DMS79 (cell line): ENCODE measurements around the gene SMOC2.
A peak's percentile ranks its signal among the peaks of the same experiment; 100 is the strongest.
"Not testable (repeated sequence)": the region's sequence is repeated elsewhere in the genome, so short reads cannot be mapped to it uniquely, and the experiment has no call there.

Experiments used
- DNase-seq: peaks from one replicate; lab custom pipeline; 2025; lab: John Stamatoyannopoulos, UW

SMOC2 gene

GRCh38 chr6:168601111-168601510 lies 160.1 kb downstream of the SMOC2 start:
- no peak for DNase-seq

GRCh38 chr6:168601546-168601945 lies 160.6 kb downstream of the SMOC2 start:
- no peak for DNase-seq

DNA sequence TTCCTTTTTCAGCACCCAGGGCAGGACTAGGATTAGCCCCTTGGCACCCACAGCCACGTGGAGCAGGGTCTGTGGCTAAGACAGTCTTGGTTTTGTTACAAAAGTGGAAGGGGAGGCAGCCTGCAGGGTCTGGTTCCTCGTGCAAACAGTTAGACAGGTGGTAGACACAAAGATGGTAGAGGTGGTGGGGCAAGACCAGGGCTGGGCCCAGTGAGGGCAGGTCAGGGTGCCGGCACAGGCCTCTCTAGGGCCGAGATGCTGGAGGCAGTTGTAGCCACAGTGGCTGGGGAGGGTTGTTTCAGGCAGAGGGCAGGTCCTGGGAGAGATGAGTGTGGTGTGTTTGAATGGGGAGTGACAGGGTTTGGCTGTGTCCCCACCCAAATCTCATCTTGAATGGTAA lies 161.6 kb downstream of the SMOC2 start:
- DNase-seq: no peak

DNA sequence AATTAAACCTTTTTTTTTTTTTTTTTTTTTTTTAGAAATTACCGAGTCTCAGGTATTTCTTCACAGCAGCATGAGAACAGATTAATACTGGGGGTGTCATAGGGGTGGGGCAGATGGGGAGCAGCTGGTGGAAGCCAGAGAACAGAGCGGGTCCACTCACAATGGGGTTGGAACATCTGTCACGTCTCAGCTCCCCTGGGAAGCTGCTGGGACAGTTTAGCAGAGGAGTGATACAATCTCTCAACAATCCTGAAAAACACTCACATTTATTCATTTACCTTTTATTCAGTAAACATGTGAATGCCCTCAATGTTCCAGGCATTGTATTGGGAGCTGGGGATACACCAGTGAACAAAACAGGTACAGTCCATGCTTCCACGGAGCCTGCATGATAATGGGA lies 162.2 kb downstream of the SMOC2 start:
- DNase-seq: no peak

GRCh38 chr6:168605964-168606363 lies 165.0 kb downstream of the SMOC2 start:
- no peak for DNase-seq

DNA sequence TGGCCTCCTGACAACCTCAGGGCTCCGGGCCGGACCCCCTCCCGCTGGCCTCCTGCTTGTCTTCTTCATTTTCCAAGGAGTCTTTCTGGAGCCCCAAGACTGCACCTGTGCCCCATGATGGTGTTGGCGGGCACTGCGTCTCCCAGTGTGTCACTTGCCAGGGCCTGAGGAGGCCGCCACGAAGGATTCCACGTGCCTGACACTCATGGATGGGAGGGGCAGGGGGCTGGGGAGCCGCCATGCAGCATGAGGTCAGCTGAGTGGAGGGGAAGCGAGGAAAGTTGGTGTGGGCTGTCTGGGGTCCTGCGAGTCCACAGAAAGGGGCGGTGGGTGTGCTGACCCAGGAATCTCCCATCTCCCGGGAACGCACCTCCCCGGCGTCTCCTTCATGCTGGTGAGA lies 165.7 kb downstream of the SMOC2 start:
- no peak for DNase-seq

GRCh38 chr6:168607272-168608112 lies 166.5 kb downstream of the SMOC2 start:
- peak; percentile 47 for DNase-seq

DNA sequence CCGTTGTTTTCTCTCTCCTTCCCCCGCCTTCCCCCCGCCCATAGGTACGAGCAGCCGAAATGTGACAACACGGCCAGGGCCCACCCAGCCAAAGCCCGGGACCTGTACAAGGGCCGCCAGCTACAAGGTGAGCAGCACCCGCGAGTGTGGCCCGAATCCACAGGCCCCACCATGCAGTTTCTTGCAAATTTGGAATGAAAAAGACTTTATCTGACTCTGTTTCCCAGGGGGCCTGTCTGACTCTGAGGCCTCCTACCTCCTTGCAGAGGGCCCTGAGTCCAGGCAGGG lies 167.1 kb downstream of the SMOC2 start:
- DNase-seq: no peak

GRCh38 chr6:168609026-168609685 lies 168.2 kb downstream of the SMOC2 start:
- DNase-seq: no peak

DNA sequence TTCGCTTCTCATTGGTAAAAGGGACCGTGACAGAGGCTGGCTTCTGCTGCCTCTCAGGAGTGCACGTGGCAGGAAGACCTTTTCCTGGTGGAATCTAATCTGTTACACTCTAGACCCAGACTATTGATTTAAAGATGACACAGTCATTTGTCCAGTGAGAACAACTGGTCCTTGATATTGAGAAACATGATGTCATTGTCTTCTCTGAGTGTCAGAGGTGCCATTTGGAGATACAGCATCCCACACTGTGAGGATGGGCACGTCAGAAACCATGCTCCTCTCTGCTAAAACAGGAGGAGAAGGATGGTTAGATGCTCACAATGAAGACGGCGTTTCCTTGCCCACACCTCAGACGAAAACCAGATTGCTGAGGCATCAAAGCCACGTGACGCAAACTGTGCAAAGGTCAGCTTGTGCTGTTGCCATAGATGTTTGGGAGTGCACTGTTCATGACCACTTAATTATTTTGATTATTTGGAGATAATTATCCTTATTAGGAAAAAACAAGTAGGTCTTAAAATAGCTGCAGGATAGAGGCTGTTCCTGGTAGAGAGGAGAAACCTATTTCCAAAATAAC lies 169.0 kb downstream of the SMOC2 start:
- DNase-seq: no peak

GRCh38 chr6:168610966-168611365 lies 170.0 kb downstream of the SMOC2 start:
- DNase-seq: not testable (repeated sequence)

DNA sequence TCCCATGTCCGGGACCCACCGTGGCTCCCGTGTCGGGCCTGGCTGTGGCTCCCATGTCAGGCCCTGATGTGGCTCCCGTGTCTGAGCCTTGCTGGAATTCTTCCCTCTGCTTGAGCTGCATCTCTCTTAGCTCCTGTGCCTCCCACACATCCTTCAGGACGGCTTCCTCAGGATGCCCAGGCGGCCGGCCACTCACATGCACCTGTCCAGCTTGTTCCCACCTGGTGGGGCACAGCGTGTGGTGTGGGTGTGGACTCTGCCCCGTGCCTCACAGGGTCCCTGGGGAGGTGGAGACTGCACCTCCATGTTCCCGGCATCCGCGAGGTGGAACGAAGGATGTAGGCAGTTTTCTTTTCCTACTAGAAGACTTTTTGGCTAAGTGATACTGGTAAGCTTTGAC lies 170.7 kb downstream of the SMOC2 start:
- no peak for DNase-seq

DNA sequence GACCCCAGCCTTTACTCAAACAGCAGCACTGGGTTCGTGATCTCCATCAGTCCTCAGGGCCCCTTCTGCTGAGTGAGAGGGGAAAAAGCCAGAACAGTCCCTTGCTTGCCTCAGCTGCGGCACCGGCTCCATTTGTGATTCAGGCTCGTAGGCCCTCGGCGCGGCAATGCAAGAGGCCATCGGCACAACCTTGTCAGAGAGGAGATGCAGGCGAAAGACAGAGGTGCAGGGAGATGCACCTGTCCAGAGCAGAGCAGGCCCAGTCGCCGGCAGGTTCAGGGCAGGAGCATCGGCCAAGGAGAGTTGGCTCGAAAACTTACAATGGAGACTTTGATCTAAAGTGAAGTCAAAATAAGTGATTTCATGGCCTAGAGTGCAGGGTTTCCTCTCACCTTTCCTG lies 171.6 kb downstream of the SMOC2 start:
- DNase-seq: no peak

GRCh38 chr6:168615837-168616236 lies 174.9 kb downstream of the SMOC2 start:
- no peak for DNase-seq

GRCh38 chr6:168616816-168617765 lies 176.1 kb downstream of the SMOC2 start:
- no peak for DNase-seq

GRCh38 chr6:168618546-168619315 lies 177.7 kb downstream of the SMOC2 start:
- no peak for DNase-seq

GRCh38 chr6:168619560-168620314 lies 178.8 kb downstream of the SMOC2 start:
- DNase-seq: no peak

DNA sequence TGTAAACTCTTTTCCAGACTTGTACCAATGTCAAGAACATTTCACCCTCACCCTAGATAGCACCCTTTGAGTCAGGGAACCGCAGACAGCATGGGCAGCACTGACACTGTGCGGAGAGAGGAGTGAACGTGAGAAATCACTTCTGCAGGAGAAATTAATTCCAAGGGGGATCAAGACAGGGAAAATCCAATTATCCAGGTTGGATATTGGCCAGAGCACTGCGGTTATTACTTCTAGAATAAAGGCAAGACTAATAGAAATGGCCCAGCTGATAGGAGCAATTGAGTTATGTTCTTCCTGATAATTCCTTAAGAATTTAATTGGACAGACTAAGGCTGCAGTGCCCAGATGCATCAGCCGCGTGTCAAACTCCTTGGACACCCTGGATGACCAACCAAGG lies 179.6 kb downstream of the SMOC2 start:
- DNase-seq: no peak

DNA sequence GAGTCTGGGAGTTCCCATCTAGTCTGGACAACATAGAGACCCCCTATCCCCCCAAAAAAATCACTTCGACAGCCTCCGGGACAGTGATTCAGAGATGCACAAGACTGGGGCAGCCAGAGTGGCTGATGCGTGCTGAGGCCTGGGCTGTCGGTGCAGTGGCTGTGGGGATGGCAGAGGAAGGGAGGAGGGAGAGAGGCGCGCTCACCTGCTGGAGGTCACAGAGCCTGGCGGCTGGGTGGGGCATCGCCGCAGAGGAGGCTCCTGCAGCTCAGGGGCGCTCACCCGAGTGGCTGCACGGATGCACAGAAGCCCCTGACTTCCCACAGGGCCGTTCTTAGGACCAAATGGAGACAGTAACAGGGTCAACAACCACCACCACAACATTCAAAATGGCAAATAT lies 182.8 kb downstream of the SMOC2 start:
- no peak for DNase-seq

- DNase-seq: no peak
Observed at GRCh38 chr6:168624540-168624939, 183.6 kb downstream of the SMOC2 start.

- DNase-seq: no peak
Observed at GRCh38 chr6:168624948-168625347, 184.0 kb downstream of the SMOC2 start.
